ENCODE results near the gene ZNF638.

- no peak for TF ChIP-seq CTCF (IDR thresholded peaks at IDR 0.05)
- TF ChIP-seq POLR2A (IDR thresholded peaks at IDR 0.05) = no peak
Measured at GRCh38 chr2:71479261-71479660, 147.7 kb downstream of the ZNF638 start.
